SK-N-SH treated with all-trans-retinoic acid at 6 μM for 48 hours (cell line): Measurements from ENCODE around the gene PACC1.

Experiments used
- ATAC-seq: fragments of 200-7000 bp; cut with Tn5 transposase; 3 replicates; pipeline ENCODE4 v1.9.1; 2020; ENCODE audit warnings: mild to moderate bottlenecking, moderate library complexity
- BACH2 ChIP-seq: fragments of 250-450 bp; sonication (Bioruptor Pico); IDR thresholded peaks from 2 replicates; pipeline ENCODE4 v1.9.0; 2021; ENCODE audit warnings: mild to moderate bottlenecking, borderline replicate concordance
- CSDC2 ChIP-seq: fragments of 250-450 bp; sonication (Bioruptor Pico); IDR thresholded peaks from 2 replicates; pipeline ENCODE4 v1.5.0; 2020; ENCODE audit warnings: mild to moderate bottlenecking, moderate library complexity
- ESRRG ChIP-seq: fragments of 250-450 bp; sonication (Bioruptor Pico); IDR thresholded peaks from 2 replicates; pipeline ENCODE4 v1.6.1; 2021; ENCODE audit warnings: mild to moderate bottlenecking
- GLIS3 ChIP-seq: fragments of 250-450 bp; sonication (Bioruptor Pico); IDR thresholded peaks from 2 replicates; pipeline ENCODE4 v1.5.0; 2020; ENCODE audit warnings: mild to moderate bottlenecking, moderate library complexity
- ISL1 ChIP-seq: fragments of 250-450 bp; sonication (Bioruptor Pico); IDR thresholded peaks from 2 replicates; pipeline ENCODE4 v2.1.2; 2022; ENCODE audit warnings: mild to moderate bottlenecking, moderate library complexity
- OSR1 ChIP-seq: fragments of 250-450 bp; sonication (Bioruptor Pico); IDR thresholded peaks from 2 replicates; pipeline ENCODE4 v1.8.0; 2022; ENCODE audit warnings: moderate library complexity, mild to moderate bottlenecking, inconsistent platforms
- PPARA ChIP-seq: fragments of 250-450 bp; sonication (Bioruptor Pico); IDR thresholded peaks from 2 replicates; pipeline ENCODE4 v1.5.0; 2020; ENCODE audit warnings: mild to moderate bottlenecking, borderline replicate concordance
- RARB ChIP-seq: fragments of 250-450 bp; sonication (Bioruptor Pico); IDR thresholded peaks from 2 replicates; pipeline ENCODE4 v1.8.0; 2021; ENCODE audit warnings: mild to moderate bottlenecking, moderate library complexity
- SNAI2 ChIP-seq: fragments of 250-450 bp; sonication (Bioruptor Pico); IDR thresholded peaks from 2 replicates; pipeline ENCODE4 v1.5.0; 2020; ENCODE audit warnings: mild to moderate bottlenecking, moderate library complexity
- TCF4 ChIP-seq: fragments of 250-450 bp; sonication (Bioruptor Pico); IDR thresholded peaks from 2 replicates; pipeline ENCODE4 v1.8.0; 2021; ENCODE audit warnings: mild to moderate bottlenecking, moderate library complexity, borderline replicate concordance
- ZC3H10 ChIP-seq: fragments of 250-450 bp; sonication (Bioruptor Pico); IDR thresholded peaks from 2 replicates; pipeline ENCODE4 v1.5.1; 2021; ENCODE audit warnings: mild to moderate bottlenecking, moderate library complexity
- ZFP3 ChIP-seq: fragments of 250-450 bp; sonication (Bioruptor Pico); IDR thresholded peaks from 2 replicates; pipeline ENCODE4 v1.5.0; 2020; ENCODE audit warnings: mild to moderate bottlenecking, moderate library complexity
- ZFP30 ChIP-seq: fragments of 450-650 bp; formaldehyde crosslinking; IDR thresholded peaks from 2 replicates; pipeline ENCODE4 v1.5.0; 2022; ENCODE audit warnings: mild to moderate bottlenecking, moderate library complexity
- ZNF565 ChIP-seq: fragments of 450-650 bp; formaldehyde crosslinking; conservative IDR thresholded peaks from 2 replicates; pipeline ENCODE4 v1.5.0; 2020; ENCODE audit warnings: low read depth, mild to moderate bottlenecking, moderate library complexity
- ZNF70 ChIP-seq: fragments of 450-650 bp; formaldehyde crosslinking; IDR thresholded peaks from 2 replicates; pipeline ENCODE4 v1.5.0; 2020; ENCODE audit warnings: mild to moderate bottlenecking, moderate library complexity
- TF ChIP-seq, protein P1 (sequence below): fragments of 250-450 bp; sonication (Bioruptor Pico); IDR thresholded peaks from 2 replicates; pipeline ENCODE4 v1.5.1; 2021; ENCODE audit warnings: mild to moderate bottlenecking, moderate library complexity
- TF ChIP-seq, protein P2 (sequence below): fragments of 250-450 bp; sonication (Bioruptor Pico); IDR thresholded peaks from 2 replicates; pipeline ENCODE4 v1.8.0; 2020; ENCODE audit warnings: mild to moderate bottlenecking, moderate library complexity, borderline replicate concordance
- TF ChIP-seq, protein P3 (sequence below): fragments of 250-450 bp; sonication (Bioruptor Pico); IDR thresholded peaks from 2 replicates; pipeline ENCODE4 v1.8.0; 2021; ENCODE audit warnings: low read depth, mild to moderate bottlenecking, moderate library complexity, borderline replicate concordance
- TF ChIP-seq, protein P4 (sequence below): fragments of 250-450 bp; sonication (Bioruptor Pico); IDR thresholded peaks from 2 replicates; pipeline ENCODE4 v1.5.0; 2020; ENCODE audit warnings: mild to moderate bottlenecking, moderate library complexity

The PACC1 gene

DNA sequence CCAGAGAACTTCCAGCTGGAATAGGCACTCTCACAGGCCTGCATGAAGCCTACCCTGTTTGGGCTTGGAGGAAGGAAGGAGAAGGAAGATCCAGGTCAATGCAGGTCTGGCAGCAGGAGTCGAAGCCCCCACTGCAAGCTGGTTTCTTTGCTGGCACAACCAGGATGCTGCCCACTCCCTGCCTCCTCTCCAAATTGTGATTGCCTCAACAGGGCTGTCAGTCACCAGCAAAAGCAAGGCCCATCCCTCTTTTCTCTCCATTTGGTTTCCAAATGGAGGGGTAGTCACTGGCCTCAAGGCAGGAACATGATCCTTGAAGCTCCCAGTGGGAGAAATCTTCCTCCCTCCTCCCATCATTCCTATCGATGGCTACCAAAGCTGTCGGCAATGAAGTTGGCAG lies 37.0 kb downstream of the PACC1 start (continued):
- TF ChIP-seq, protein P1, sequence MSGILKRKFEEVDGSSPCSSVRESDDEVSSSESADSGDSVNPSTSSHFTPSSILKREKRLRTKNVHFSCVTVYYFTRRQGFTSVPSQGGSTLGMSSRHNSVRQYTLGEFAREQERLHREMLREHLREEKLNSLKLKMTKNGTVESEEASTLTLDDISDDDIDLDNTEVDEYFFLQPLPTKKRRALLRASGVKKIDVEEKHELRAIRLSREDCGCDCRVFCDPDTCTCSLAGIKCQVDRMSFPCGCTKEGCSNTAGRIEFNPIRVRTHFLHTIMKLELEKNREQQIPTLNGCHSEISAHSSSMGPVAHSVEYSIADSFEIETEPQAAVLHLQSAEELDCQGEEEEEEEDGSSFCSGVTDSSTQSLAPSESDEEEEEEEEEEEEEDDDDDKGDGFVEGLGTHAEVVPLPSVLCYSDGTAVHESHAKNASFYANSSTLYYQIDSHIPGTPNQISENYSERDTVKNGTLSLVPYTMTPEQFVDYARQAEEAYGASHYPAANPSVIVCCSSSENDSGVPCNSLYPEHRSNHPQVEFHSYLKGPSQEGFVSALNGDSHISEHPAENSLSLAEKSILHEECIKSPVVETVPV = no peak

DNA sequence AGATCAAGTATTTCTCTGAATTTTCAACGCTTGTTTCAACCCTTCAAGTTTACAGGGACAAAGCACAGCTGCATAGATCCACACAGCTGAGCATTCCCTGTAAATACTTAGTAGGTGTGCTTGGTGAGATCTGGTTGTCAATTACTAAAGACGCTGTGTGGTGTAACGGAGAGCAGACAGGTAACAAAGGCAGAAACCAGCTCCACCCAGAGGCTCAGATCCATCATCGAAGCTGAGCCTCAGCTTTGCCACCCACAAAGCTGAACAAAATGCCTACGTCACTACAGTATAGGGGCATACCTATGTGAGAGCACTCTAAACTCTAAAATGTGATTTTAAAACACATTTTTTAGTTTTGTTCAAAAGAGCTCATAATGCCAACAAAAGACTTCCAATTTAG lies 38.7 kb downstream of the PACC1 start:
- no peak for TF ChIP-seq PPARA (CRISPR knock-in tag)
- TF ChIP-seq CSDC2 = no peak
- TF ChIP-seq OSR1 (CRISPR knock-in tag) = no peak
- TF ChIP-seq GLIS3 (CRISPR knock-in tag) = no peak
- no peak for ATAC-seq

DNA sequence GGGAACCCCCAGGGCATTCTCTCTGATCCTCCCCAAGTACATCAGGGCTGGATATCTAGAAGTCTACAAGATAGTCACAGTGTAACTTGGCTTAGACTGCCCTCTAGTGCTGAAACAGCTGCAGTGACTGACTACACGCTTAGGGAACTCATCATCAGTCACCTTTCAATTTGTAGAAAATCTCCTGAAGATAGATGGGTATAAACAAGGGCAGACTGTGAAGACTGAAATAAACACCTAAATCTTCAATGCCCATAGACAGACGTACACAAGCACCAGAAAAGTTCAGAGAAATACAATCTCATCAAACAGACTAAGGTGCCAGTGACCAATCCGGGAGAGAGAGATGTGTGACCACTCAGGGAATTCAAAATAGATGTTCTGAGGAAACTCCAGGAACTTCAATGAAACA lies 46.6 kb downstream of the PACC1 start:
- TF ChIP-seq, protein P1 = no peak
- TF ChIP-seq, protein P2, sequence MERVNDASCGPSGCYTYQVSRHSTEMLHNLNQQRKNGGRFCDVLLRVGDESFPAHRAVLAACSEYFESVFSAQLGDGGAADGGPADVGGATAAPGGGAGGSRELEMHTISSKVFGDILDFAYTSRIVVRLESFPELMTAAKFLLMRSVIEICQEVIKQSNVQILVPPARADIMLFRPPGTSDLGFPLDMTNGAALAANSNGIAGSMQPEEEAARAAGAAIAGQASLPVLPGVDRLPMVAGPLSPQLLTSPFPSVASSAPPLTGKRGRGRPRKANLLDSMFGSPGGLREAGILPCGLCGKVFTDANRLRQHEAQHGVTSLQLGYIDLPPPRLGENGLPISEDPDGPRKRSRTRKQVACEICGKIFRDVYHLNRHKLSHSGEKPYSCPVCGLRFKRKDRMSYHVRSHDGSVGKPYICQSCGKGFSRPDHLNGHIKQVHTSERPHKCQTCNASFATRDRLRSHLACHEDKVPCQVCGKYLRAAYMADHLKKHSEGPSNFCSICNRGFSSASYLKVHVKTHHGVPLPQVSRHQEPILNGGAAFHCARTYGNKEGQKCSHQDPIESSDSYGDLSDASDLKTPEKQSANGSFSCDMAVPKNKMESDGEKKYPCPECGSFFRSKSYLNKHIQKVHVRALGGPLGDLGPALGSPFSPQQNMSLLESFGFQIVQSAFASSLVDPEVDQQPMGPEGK (CRISPR knock-in tag) = no peak
- TF ChIP-seq SNAI2 (CRISPR knock-in tag) (no peak), ESRRG (CRISPR knock-in tag) (no peak), PPARA (CRISPR knock-in tag) (no peak), TCF4 (CRISPR knock-in tag) (no peak), ZNF70 (no peak), RARB (CRISPR knock-in tag) (no peak), BACH2 (CRISPR knock-in tag) (no peak), ISL1 (CRISPR knock-in tag) (no peak), ZFP3 (CRISPR knock-in tag) (no peak), ZFP30 (CRISPR knock-in tag) (no peak), ZNF565 (CRISPR knock-in tag) (no peak), ZC3H10 (CRISPR knock-in tag) (no peak)
- TF ChIP-seq, protein P3, sequence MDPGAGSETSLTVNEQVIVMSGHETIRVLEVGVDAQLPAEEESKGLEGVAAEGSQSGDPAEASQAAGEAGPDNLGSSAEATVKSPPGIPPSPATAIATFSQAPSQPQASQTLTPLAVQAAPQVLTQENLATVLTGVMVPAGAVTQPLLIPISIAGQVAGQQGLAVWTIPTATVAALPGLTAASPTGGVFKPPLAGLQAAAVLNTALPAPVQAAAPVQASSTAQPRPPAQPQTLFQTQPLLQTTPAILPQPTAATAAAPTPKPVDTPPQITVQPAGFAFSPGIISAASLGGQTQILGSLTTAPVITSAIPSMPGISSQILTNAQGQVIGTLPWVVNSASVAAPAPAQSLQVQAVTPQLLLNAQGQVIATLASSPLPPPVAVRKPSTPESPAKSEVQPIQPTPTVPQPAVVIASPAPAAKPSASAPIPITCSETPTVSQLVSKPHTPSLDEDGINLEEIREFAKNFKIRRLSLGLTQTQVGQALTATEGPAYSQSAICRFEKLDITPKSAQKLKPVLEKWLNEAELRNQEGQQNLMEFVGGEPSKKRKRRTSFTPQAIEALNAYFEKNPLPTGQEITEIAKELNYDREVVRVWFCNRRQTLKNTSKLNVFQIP (CRISPR knock-in tag) = no peak
- peak; percentile 99 for ATAC-seq

DNA sequence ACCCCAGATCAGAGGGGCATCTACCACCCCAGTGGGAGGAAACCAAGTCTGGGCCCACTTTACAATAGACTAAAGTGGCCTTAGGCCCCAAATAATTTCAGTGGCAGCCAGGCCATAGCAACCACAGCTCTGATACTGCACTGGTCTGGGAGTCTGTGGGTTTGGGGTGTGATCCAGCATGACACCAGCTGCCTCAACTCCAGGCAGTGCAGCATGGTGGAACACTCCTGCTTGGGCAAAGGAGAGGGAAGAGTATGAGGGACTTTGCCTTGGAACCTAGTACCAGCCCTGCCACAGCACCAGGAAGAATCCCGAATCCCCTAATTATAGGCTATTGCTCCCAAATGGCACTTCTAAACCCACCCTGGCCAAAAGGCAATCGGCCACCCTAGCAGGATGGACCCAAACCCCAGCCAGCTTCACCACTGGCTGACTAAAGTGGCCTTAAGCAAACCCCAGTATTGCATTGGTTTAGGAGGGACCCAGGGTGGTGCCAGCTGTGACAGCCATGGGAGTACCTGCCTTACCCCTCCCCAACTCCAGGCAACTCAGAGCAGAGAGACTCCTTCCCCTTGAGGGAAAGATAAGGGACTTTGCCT lies 47.1 kb downstream of the PACC1 start:
- no peak for TF ChIP-seq GLIS3 (CRISPR knock-in tag)
- no peak for TF ChIP-seq RARB (CRISPR knock-in tag)
- TF ChIP-seq, protein P1 = no peak
- no peak for TF ChIP-seq PPARA (CRISPR knock-in tag)
- TF ChIP-seq TCF4 (CRISPR knock-in tag) = no peak
- TF ChIP-seq CSDC2 = no peak
- TF ChIP-seq, protein P4, sequence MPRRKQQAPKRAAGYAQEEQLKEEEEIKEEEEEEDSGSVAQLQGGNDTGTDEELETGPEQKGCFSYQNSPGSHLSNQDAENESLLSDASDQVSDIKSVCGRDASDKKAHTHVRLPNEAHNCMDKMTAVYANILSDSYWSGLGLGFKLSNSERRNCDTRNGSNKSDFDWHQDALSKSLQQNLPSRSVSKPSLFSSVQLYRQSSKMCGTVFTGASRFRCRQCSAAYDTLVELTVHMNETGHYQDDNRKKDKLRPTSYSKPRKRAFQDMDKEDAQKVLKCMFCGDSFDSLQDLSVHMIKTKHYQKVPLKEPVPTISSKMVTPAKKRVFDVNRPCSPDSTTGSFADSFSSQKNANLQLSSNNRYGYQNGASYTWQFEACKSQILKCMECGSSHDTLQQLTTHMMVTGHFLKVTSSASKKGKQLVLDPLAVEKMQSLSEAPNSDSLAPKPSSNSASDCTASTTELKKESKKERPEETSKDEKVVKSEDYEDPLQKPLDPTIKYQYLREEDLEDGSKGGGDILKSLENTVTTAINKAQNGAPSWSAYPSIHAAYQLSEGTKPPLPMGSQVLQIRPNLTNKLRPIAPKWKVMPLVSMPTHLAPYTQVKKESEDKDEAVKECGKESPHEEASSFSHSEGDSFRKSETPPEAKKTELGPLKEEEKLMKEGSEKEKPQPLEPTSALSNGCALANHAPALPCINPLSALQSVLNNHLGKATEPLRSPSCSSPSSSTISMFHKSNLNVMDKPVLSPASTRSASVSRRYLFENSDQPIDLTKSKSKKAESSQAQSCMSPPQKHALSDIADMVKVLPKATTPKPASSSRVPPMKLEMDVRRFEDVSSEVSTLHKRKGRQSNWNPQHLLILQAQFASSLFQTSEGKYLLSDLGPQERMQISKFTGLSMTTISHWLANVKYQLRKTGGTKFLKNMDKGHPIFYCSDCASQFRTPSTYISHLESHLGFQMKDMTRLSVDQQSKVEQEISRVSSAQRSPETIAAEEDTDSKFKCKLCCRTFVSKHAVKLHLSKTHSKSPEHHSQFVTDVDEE = no peak
- TF ChIP-seq ZNF70 = no peak
- TF ChIP-seq, protein P3 (CRISPR knock-in tag) = no peak
- ATAC-seq = peak; percentile 65; the same call in 2 of the 3 replicates
